ENCODE measurements around the gene RPS6KC1.

- TF ChIP-seq, protein P1, sequence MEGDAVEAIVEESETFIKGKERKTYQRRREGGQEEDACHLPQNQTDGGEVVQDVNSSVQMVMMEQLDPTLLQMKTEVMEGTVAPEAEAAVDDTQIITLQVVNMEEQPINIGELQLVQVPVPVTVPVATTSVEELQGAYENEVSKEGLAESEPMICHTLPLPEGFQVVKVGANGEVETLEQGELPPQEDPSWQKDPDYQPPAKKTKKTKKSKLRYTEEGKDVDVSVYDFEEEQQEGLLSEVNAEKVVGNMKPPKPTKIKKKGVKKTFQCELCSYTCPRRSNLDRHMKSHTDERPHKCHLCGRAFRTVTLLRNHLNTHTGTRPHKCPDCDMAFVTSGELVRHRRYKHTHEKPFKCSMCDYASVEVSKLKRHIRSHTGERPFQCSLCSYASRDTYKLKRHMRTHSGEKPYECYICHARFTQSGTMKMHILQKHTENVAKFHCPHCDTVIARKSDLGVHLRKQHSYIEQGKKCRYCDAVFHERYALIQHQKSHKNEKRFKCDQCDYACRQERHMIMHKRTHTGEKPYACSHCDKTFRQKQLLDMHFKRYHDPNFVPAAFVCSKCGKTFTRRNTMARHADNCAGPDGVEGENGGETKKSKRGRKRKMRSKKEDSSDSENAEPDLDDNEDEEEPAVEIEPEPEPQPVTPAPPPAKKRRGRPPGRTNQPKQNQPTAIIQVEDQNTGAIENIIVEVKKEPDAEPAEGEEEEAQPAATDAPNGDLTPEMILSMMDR (IDR thresholded peaks at IDR 0.05; ENCODE audit: low read depth, low read length, poor library complexity, severe bottlenecking), result no peak
- no peak for TF ChIP-seq EZH2phosphoT487 (IDR thresholded peaks at IDR 0.05; ENCODE audit: borderline replicate concordance, low read length)
These were observed 108.3 kb downstream of the RPS6KC1 start for GRCh38 chr1:213159376-213159775.

All from DOHH2 (cell line).